CD4-positive, alpha-beta T cell treated with Interleukin-2 at 100 ng/mL for 4 hours (primary cell): ENCODE results near the gene STRN.
"Not testable (repeated sequence)": the region's sequence is repeated elsewhere in the genome, so short reads cannot be mapped to it uniquely, and the experiment has no call there.

Source experiments
- DNase-seq: peaks from one replicate; pipeline ENCODE4 v3.0.0-alpha.2; 2020; ENCODE audit warnings: low spot score

Gene STRN

GRCh38 chr2:36906277-36906676 lies 60.1 kb downstream of the STRN start:
- DNase-seq = no peak

GRCh38 chr2:36904636-36905035 lies 61.7 kb downstream of the STRN start:
- DNase-seq = no peak

- no peak for DNase-seq
Measured at GRCh38 chr2:36902385-36903120, 63.8 kb downstream of the STRN start.

GRCh38 chr2:36892805-36893204 lies 73.5 kb downstream of the STRN start:
- no peak for DNase-seq

DNA sequence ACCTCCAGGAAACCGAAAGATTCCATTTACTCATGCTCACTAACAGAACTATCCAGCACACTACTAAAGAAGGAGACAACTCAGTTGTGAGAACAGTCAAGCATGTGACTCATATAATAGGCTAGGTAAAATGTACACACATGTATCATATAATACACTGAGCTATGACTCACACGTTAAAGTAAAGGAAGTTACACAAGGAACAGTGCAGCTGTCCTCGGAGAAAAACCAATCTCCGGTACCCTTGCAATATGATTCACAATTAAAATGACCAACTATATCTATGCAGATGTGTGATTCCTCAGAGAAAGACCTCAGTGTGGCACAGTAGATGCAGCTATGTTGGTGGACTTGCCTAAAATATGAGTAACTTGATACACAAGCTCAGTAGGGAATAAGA lies 76.5 kb downstream of the STRN start:
- peak; percentile 29 for DNase-seq

GRCh38 chr2:36887095-36887494 lies 79.2 kb downstream of the STRN start:
- not testable (repeated sequence) for DNase-seq

GRCh38 chr2:36886664-36887063 lies 79.7 kb downstream of the STRN start:
- no peak for DNase-seq

GRCh38 chr2:36885605-36886004 lies 80.7 kb downstream of the STRN start:
- no peak for DNase-seq

- DNase-seq = no peak
Measured at GRCh38 chr2:36882532-36882931, 83.8 kb downstream of the STRN start.

DNA sequence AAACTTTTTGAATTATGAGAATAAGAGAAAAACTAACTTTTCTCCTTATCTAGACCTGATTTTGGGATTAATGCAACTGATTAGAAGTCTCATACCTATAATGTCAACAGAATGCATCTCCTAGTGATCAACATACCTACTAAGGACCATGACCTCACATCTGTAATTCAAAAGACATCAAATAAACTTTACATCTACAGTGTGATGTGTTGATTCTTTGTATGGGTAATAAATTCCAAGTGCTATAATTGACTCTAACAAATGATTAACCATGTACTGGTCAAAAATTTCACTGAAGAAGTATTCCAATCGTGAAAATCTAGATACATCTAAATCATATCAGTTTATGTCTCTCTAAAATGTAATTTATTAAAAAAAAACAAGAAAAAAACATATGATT lies 84.5 kb downstream of the STRN start:
- no peak for DNase-seq

DNA sequence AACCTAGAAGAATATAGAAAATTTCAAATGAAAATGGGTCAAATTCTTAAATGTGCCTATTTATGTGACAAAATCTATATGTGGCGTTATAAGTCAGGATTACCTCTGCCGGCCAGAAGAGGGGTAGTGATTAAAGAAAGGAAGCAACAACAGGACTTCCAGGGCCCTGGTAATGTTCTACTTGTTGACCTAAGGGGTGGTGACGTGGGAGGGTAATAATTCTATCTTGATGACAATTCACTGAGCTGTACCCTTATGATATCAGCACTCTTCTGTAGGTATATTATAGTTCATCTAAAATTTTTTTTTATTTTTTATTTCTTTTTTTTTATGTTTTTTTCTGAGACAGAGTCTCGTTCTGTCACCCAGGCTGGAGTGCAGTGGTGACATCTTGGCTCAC lies 87.9 kb downstream of the STRN start:
- DNase-seq = no peak

DNA sequence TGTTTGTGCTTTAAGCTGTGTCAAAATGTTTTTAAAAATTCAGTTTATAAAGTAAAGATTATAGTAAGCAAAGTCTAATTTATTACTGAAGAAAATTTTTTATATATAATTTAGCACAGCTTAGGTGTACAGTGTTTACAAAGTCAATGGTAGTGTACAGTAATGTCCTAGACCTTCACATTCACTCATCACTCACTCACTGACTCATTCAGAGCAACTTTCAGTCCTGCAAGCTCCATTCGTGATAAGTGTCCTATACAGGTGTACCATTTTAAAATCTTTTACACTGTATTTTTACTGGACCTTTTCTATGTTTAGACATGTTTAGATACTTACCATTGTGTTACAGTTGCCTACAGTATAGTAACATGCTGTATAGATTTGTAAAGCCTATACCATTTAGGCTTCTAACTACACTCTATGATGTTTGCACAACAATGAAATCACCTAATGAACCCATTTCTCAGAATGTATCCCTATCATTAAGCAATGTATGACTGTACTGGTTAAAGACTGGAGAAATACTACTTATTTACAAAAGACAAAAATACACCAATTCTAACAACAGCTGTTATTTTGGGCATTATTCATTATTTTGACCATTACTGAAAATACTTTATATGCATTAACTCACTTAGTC lies 95.1 kb downstream of the STRN start:
- DNase-seq = no peak

- no peak for DNase-seq
Measured at GRCh38 chr2:36869606-36870005, 96.7 kb downstream of the STRN start.

GRCh38 chr2:36861896-36862295 lies 104.4 kb downstream of the STRN start:
- no peak for DNase-seq

DNA sequence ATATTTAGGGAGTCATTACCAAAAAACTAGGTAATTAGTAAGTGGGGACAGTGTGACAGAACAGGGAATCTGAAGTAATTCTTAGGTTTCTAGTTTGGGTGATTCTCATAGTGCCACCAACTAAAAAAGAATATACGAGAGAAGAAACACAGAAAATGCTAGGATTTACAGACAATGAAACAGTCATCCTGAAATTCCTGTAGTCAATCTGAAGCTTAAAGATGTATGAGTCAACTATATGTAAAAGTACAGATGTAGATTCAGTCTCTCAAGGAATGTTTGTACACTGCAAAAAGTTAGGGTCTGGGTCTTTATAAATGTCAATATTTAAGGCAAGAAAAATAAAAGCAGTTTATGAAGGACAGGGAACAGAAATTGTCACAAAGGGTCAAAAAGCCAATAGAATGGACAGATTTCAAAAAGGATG lies 107.0 kb downstream of the STRN start:
- DNase-seq = no peak

DNA sequence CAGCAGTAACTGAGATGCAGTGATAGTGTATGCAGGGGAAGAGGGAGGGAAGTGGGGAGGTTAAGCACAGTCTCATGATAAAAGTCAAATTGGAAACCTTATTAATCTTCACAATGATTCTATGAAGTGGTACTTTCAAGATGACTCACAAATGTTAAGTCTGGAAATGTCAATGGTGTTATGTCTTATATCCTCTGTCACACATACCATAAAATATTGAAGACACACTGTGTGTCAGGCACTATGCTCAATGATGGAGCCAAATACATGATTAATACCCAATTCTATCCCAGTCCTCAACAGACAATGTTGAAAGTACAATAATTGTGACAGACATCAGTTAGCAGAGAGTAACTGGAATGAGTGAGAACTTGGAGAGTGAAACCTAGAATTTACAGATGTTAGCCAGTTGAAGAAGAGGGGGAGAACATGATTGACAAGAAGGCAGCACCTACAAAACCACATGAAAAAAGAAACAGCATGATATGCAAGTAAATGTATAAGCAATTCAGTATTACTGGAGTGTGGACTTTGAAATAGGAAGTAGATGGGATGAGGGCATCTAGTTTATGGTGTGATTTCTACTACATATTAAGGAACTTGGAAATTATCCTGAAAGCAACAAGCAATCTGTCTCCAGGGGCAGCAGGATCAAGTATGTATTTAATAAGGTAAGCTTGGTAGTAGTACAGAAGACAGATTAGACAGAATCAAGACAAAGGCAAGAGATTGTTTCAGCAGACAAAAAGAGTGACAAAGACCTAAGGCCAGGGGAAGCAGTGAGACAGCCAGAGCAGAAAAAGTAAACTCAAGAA lies 107.6 kb downstream of the STRN start:
- no peak for DNase-seq

- no peak for DNase-seq
Measured at GRCh38 chr2:36857713-36858112, 108.6 kb downstream of the STRN start.

DNA sequence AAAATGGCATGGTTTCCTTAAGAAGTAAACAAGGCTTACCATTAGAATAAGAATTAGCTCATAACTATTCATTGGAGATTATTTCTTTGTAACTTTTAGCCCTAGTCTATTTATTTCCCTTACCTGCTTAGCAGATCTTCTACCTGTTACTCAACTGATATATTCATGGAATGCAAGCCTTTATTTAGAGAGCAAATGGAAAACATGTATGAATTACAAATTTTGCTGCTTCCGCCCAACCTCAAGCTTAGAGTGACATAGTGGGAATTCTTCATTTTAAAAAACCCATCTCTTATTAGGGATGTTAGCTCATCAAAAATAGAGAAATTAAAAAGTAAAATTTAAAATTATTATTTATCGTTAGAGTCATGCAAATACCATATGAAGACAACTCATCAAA lies 110.9 kb downstream of the STRN start:
- no peak for DNase-seq

DNA sequence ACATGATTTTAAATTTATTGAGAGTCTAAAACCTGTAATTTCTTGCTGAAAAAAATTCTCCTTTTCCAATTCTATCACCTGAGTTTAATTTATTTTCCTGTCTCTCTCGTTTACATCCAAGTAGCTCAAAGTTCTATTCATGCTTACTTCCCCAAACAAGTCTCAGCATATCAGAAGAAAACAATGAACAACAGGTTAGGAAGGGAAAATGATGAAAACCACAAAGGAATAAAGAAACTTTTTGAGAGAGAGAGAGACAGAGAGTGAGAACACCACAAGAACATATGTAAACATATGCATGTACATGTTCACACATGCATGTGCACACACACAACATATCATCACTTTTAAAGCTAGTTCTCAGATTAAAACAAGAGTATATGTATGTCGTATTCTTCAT lies 112.1 kb downstream of the STRN start:
- no peak for DNase-seq

DNA sequence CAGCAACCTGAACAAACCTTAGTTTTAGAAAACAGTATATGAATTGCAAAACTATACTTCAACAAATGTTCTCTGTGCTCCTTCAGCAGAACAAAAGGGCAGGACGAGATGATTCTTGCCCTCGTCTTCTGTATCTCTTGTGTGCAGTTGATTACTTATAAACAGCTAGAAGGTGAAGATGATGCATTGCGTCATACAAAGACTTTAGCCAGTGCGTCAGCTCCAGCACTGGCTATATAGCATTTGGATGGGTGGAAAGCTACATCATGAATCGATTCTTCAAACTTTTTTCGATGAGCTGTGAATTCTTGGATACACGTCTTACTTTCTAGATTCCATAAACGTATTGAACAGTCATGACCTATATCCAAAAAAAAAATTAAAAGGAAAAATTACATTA lies 117.1 kb downstream of the STRN start:
- no peak for DNase-seq

GRCh38 chr2:36843838-36844237 lies 122.5 kb downstream of the STRN start:
- DNase-seq = no peak

- no peak for DNase-seq
Measured at GRCh38 chr2:36839976-36840617, 126.2 kb downstream of the STRN start.
